GM23248 (cell line): ENCODE measurements around the gene DNAJC16.

ENCODE experiments used
- EZH2 ChIP-seq: fragments of 200-600 bp; sonication (generic); IDR thresholded peaks from 2 replicates; pipeline ENCODE4 v1.6.1; 2018; ENCODE audit warnings: antibody characterized with exemption, mild to moderate bottlenecking; ENCODE audit not compliant: insufficient read depth, poor library complexity, severe bottlenecking
- EZH2phosphoT487 ChIP-seq: fragments of 200-600 bp; sonication (generic); IDR thresholded peaks from 2 replicates; pipeline ENCODE4 v1.6.1; 2018; ENCODE audit warnings: antibody characterized with exemption, moderate library complexity, mild to moderate bottlenecking, low read depth; ENCODE audit not compliant: insufficient read depth

DNA sequence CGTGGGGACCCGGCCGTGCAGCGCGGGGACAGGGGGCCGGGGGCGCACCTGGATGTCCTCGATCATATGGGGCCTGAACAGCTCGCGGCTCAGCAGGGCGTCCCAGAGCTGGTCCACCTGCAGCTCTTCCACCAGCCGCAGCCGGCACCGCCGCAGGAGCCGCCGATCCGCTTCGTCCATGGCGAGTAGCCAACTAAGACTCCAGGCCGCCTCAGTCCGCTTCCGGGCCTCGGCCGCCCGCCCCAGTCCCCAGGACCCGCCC is 2.7 kb upstream of the DNAJC16 start, which contains the start of gene CASP9:
- TF ChIP-seq EZH2 (no peak), EZH2phosphoT487 (no peak)
